K562 (cell line): ENCODE data around the gene TNIK. TPM values are rescaled to one million over a fixed set of nuclear protein-coding genes. Genes with fewer than 3 reads are reported as not detected.

Source experiments
- ATAC-seq: fragments of 200-7000 bp; cut with Tn5 transposase; 3 replicates; pipeline ENCODE4 v1.9.1; 2020; ENCODE audit warnings: moderate library complexity
- BruUV-seq: library from RNA; stranded (reverse); fragments of 400-500 nt; replicated peaks from 2 replicates; lab custom pipeline; 2021; lab: Mats Ljungman, UMichigan
- CTCF ChIA-PET: fragments of 300-600 bp; formaldehyde crosslinking; extraction: SDS; loops from one replicate; lab custom pipeline; 2021; ENCODE audit warnings: low intra/inter-chr PET ratio; lab: Yijun Ruan, JAX
- POLR2A ChIA-PET: fragments of 300-600, 350-650 bp; sonication (Branson Sonifier 250); formaldehyde crosslinking; extraction: SDS; loops from one replicate; lab custom pipeline; 2021; ENCODE audit warnings: antibody characterized with exemption, inconsistent platforms; lab: Yijun Ruan, JAX
- DNase-seq, 4 experiments: peaks; one replicate each; pipeline versions ENCODE4 v3.0.0 to v3.0.0-alpha.2; 2011 to 2018; ENCODE audit warnings: low spot score in 3 of 4, mixed read lengths in 3 of 4; ENCODE audit errors: extremely low read depth in 1 of 4
- FAIRE-seq: peaks from 2 replicates; lab custom pipeline; 2011; peaks lifted over from hg19 to GRCh38; lab: Jason Lieb, UNC
- H2AFZ ChIP-seq: 2 replicates; pipeline ENCODE4 v1.6.0; 2011; ENCODE audit warnings: low read depth, low read length, control low read depth, inconsistent platforms
- H3K27ac ChIP-seq: fragments of 200-600 bp; 3 replicates; pipeline ENCODE4 v1.8.0; 2011; ENCODE audit warnings: low read depth, mild to moderate bottlenecking, control low read depth, inconsistent platforms, low read length, moderate library complexity, mixed read lengths; ENCODE audit errors: extremely low read depth
- H3K27me3 ChIP-seq, 2 experiments: fragments of 300-600 bp in 1 of 2; 2 replicates in 1 of 2; 3 replicates in 1 of 2; pipeline versions ENCODE4 v1.6.0 to v1.8.0; 2011; ENCODE audit warnings: inconsistent platforms in 2 of 2, low read length in 2 of 2, mild to moderate bottlenecking in 1 of 2, mixed read lengths in 1 of 2, moderate library complexity in 1 of 2; ENCODE audit not compliant: control insufficient read depth in 2 of 2, insufficient read depth in 2 of 2
- H3K36me3 ChIP-seq: fragments of 300-600 bp; 3 replicates; pipeline ENCODE4 v1.8.0; 2011; ENCODE audit warnings: mild to moderate bottlenecking, low read length, inconsistent platforms; ENCODE audit not compliant: control insufficient read depth, insufficient read depth
- H3K4me1 ChIP-seq, 2 experiments: fragments of 200-600 bp in 1 of 2; replicated peaks in 1 of 2; 2 replicates in 1 of 2; 3 replicates in 1 of 2; pipeline versions ENCODE4 v1.5.1 to v1.8.0; 2011; ENCODE audit warnings: inconsistent platforms in 2 of 2, low read length in 2 of 2, mild to moderate bottlenecking in 1 of 2, mixed read lengths in 1 of 2, moderate library complexity in 1 of 2; ENCODE audit not compliant: control insufficient read depth in 2 of 2, insufficient read depth in 2 of 2
- H3K4me2 ChIP-seq: 2 replicates; pipeline ENCODE4 v1.6.1; 2011; ENCODE audit warnings: low read length, control low read depth, inconsistent platforms, mixed read lengths; ENCODE audit not compliant: insufficient read depth
- H3K4me3 ChIP-seq: fragments of 200-600 bp; sonication (generic), shearing (Covaris generic); 2 replicates; pipeline ENCODE4 v1.5.1; 2016; ENCODE audit warnings: control low read depth, inconsistent platforms
- H3K79me2 ChIP-seq: fragments of 200-600 bp; 3 replicates; pipeline ENCODE4 v1.8.0; 2011; ENCODE audit warnings: low read length, inconsistent platforms; ENCODE audit not compliant: control insufficient read depth, insufficient read depth
- H3K9ac ChIP-seq, 2 experiments: 2 replicates each; pipeline versions ENCODE4 v1.6.0 to v1.6.1; 2011; ENCODE audit warnings: low read depth in 2 of 2, low read length in 2 of 2, control low read depth in 1 of 2, inconsistent platforms in 1 of 2, mild to moderate bottlenecking in 1 of 2, mixed read lengths in 1 of 2; ENCODE audit not compliant: insufficient read depth in 1 of 2
- H3K9me1 ChIP-seq: one replicate; pipeline ENCODE4 v1.6.0; 2011; ENCODE audit warnings: inconsistent platforms, mild to moderate bottlenecking, low read length, moderate library complexity; ENCODE audit not compliant: control insufficient read depth, insufficient read depth
- H3K9me3 ChIP-seq: replicated peaks from 2 replicates; pipeline ENCODE4 v1.5.1; 2011; ENCODE audit warnings: low read depth, low read length, inconsistent platforms; ENCODE audit not compliant: control insufficient read depth, insufficient read depth
- H4K20me1 ChIP-seq: replicated peaks from 2 replicates; pipeline ENCODE4 v1.6.1; 2011; ENCODE audit warnings: low read length, inconsistent platforms, mixed read lengths; ENCODE audit not compliant: control insufficient read depth, insufficient read depth
- ELF2 ChIP-seq: fragments of 250-450 bp; sonication (Bioruptor Pico); IDR thresholded peaks from 2 replicates; pipeline ENCODE4 v1.5.0; 2021; ENCODE audit warnings: mild to moderate bottlenecking
- ETS2 ChIP-seq: IDR thresholded peaks from 2 replicates; pipeline ENCODE4 v1.6.1; 2016; ENCODE audit warnings: borderline replicate concordance, missing genetic modification characterization, mild to moderate bottlenecking, moderate library complexity, missing compliant biosample characterization; ENCODE audit not compliant: poor library complexity, severe bottlenecking
- GTF2F1 ChIP-seq: IDR thresholded peaks from 2 replicates; pipeline ENCODE4 v1.6.1; 2011; ENCODE audit warnings: low read depth, low read length, improper control_type of control experiment
- MECOM ChIP-seq: fragments of 250-450 bp; sonication (Bioruptor Pico); IDR thresholded peaks from 2 replicates; pipeline ENCODE4 v1.8.0; 2022; ENCODE audit warnings: inconsistent platforms
- RBM14 ChIP-seq: fragments of 200-400 bp; formaldehyde crosslinking; IDR thresholded peaks from 2 replicates; pipeline ENCODE4 v1.6.1; 2018; ENCODE audit warnings: low read depth, mild to moderate bottlenecking, low read length, moderate library complexity, borderline replicate concordance; ENCODE audit not compliant: insufficient read depth
- RBM17 ChIP-seq: fragments of 200-400 bp; formaldehyde crosslinking; IDR thresholded peaks from 2 replicates; pipeline ENCODE4 v1.6.1; 2017; ENCODE audit warnings: low read depth, mild to moderate bottlenecking, low read length, borderline replicate concordance
- RBM39 ChIP-seq: fragments of 200-400 bp; formaldehyde crosslinking; optimal IDR thresholded peaks from 2 replicates; pipeline ENCODE3; 2018; ENCODE audit warnings: low read depth, low read length
- SETDB1 ChIP-seq: IDR thresholded peaks from one replicate; pipeline ENCODE4 v1.6.1; 2012; ENCODE audit warnings: low read length, control low read depth, inconsistent platforms
- SIX5 ChIP-seq, 2 experiments: IDR thresholded peaks; 2 replicates each; pipeline ENCODE4 v1.6.1; 2011; ENCODE audit warnings: low read length in 2 of 2, borderline replicate concordance in 1 of 2, low read depth in 1 of 2, mild to moderate bottlenecking in 1 of 2, moderate library complexity in 1 of 2; ENCODE audit not compliant: insufficient read depth in 1 of 2
- SMARCE1 ChIP-seq: fragments of 450-650 bp; IDR thresholded peaks from 2 replicates; pipeline ENCODE4 v1.7.1; 2016; ENCODE audit warnings: mild to moderate bottlenecking
- TARDBP ChIP-seq: fragments of 450-650 bp; IDR thresholded peaks from 2 replicates; pipeline ENCODE4 v1.6.1; 2016
- TBL1XR1 ChIP-seq, 2 experiments: IDR thresholded peaks; 2 replicates each; pipeline ENCODE4 v1.6.1; 2012; ENCODE audit warnings: improper control_type of control experiment in 2 of 2, low read length in 2 of 2, mild to moderate bottlenecking in 1 of 2
- TOE1 ChIP-seq, 2 experiments: fragments of 450-650 bp in 1 of 2; sonication (generic) in 1 of 2; formaldehyde crosslinking in 1 of 2; IDR thresholded peaks; 2 replicates each; pipeline versions ENCODE4 v1.7.1 to v1.8.0; 2016 to 2022; ENCODE audit warnings: borderline replicate concordance in 2 of 2, mild to moderate bottlenecking in 2 of 2, antibody characterized with exemption in 1 of 2, inconsistent platforms in 1 of 2, low read depth in 1 of 2, missing genetic modification reagents in 1 of 2, moderate library complexity in 1 of 2
- ZNF551 ChIP-seq: fragments of 250-450 bp; sonication (Bioruptor Pico); IDR thresholded peaks from 2 replicates; pipeline ENCODE4 v1.5.0; 2021; ENCODE audit warnings: mild to moderate bottlenecking, moderate library complexity
- ZNF707 ChIP-seq: fragments of 250-450 bp; sonication (Bioruptor Pico); conservative IDR thresholded peaks from 2 replicates; pipeline ENCODE4 v1.8.0; 2022; ENCODE audit warnings: inconsistent platforms, mild to moderate bottlenecking, moderate library complexity
- ZNF780A ChIP-seq: fragments of 250-450 bp; sonication (Bioruptor Pico); IDR thresholded peaks from 2 replicates; pipeline ENCODE4 v1.5.0; 2021; ENCODE audit warnings: mild to moderate bottlenecking
- WGBS: fragments of 100-300 bp; shearing (Covaris generic); methylation state at CpG from one replicate; pipeline ENCODE4 v1.1.6; 2016; ENCODE audit warnings: low coverage, mixed read lengths; ENCODE audit not compliant: insufficient coverage; ENCODE audit errors: missing lambda C conversion rate; 5-methylcytosine and 5-hydroxymethylcytosine counted together
- in situ Hi-C: fragments of 300-500 bp; cut with MboI; formaldehyde crosslinking; loops from 4 replicates; pipeline ENCODE4 v1.15.0; 2018; ENCODE audit warnings: inconsistent platforms, mixed read lengths
- intact Hi-C: fragments of 100-400 bp; cut with micrococcal nuclease; formaldehyde crosslinking; loops from 2 replicates; pipeline ENCODE4 v1.14.2; 2022
- polyA plus RNA-seq, 8 experiments: library from polyadenylated mRNA; depleted of rRNA in 4 of 8; stranded (reverse) in 5 of 8; unstranded in 3 of 8; fragments of >200 nt; fragmentation: Nextera tagmentation in 2 of 8; fragmentation: Illumina TruSeq in 1 of 8; extraction: Ambion mirVana in 2 of 8; extraction: Trizol in 1 of 8; gene quantifications; 2 replicates each; pipeline versions ENCODE4 v1.2.1 to v1.2.3, GENCODE V29; 2011 to 2014; ENCODE audit warnings: inconsistent platforms in 1 of 8, missing spikeins in 1 of 8
- total RNA-seq, 7 experiments: library from RNA; depleted of rRNA in 6 of 7; stranded (reverse); fragments of >200 nt in 6 of 7; fragmentation: Illumina TruSeq in 2 of 7; extraction: Trizol in 2 of 7; gene quantifications; 2 replicates each; pipeline versions ENCODE4 v1.2.1 to v1.2.3, GENCODE V29; 2011 to 2021; ENCODE audit warnings: low replicate concordance in 1 of 7

Gene TNIK
- total and polyA plus RNA-seq, 9 of the 15 experiments (the other 6 are each of a cell fraction or from before 2014, with no cell fraction given) = 6.6 to 39.0 (median 24.7) TPM

- CTCF ChIA-PET = no interaction called here
- no peak for TF ChIP-seq ZNF707 (CRISPR knock-in tag)
- no peak for TF ChIP-seq TBL1XR1 (IDR thresholded peaks at IDR 0.05; ENCODE audit: low read length in 2 of 2)
- TF ChIP-seq ETS2 (tag) = no peak
- TF ChIP-seq GTF2F1 = no peak
- no peak for TF ChIP-seq ELF2
- TF ChIP-seq SMARCE1 = no peak
- TF ChIP-seq TARDBP = no peak
- TF ChIP-seq ZNF780A (CRISPR knock-in tag) = no peak
- TF ChIP-seq RBM14 = no peak
- TF ChIP-seq TOE1 (IDR thresholded peaks at IDR 0.05; ENCODE audit: borderline replicate concordance) = no peak
- no peak for TF ChIP-seq TOE1 (CRISPR knock-in tag; IDR thresholded peaks at IDR 0.05; ENCODE audit: borderline replicate concordance, low read depth)
- TF ChIP-seq RBM17 = no peak
- TF ChIP-seq RBM39 = no peak
- TF ChIP-seq ZNF551 (CRISPR knock-in tag) = no peak
- TF ChIP-seq SETDB1 = no peak
- no peak for TF ChIP-seq SIX5 (IDR thresholded peaks at IDR 0.05; ENCODE audit: borderline replicate concordance in 1 of 2, insufficient read depth in 1 of 2, low read depth in 1 of 2, low read length in 2 of 2)
- no peak for TF ChIP-seq MECOM
- in situ Hi-C loops (no loop called here), intact Hi-C loops (no loop called here)
- Histone ChIP-seq H3K9ac (no peak overlapping the region), H3K27ac (no peak overlapping the region), H3K79me2 (no peaks in the 10 kb centered on the region), H3K36me3 (peaks cover 43% of the 10 kb centered on the region), H3K4me1 (peaks cover 0 to 2% of the 10 kb centered on the region in 2 experiments; a peak in 1 of 5 replicates), H3K4me3 (no peak overlapping the region), H3K9me3 (no peaks in the 10 kb centered on the region), H4K20me1 (no peaks in the 10 kb centered on the region), H3K9me1 (no peaks in the 10 kb centered on the region), H3K27me3 (no peaks in the 10 kb centered on the region), H3K4me2 (no peak overlapping the region), H2AFZ (no peak overlapping the region)
- no peak for ATAC-seq
- no peak for DNase-seq
- WGBS = 93% methylated on average over 1 of the region's 1 CpG
- BruUV-seq = no TSS peak
- POLR2A ChIA-PET = no interaction called here
- FAIRE-seq = peak; percentile 15
Measured at GRCh38 chr3:171125010-171125409, 335.2 kb downstream of the TNIK start.
